GM12872 (cell line): ENCODE results near the gene PRRC2A.

Experiments
- CTCF ChIP-seq: IDR thresholded peaks from 3 replicates; pipeline ENCODE4 v1.5.1; 2011; ENCODE audit warnings: low read depth, mild to moderate bottlenecking, low read length, moderate library complexity; ENCODE audit not compliant: insufficient read depth

PRRC2A gene

GRCh38 chr6:31677955-31678354 is 57.4 kb downstream of the PRRC2A start:
- no peak for TF ChIP-seq CTCF

DNA sequence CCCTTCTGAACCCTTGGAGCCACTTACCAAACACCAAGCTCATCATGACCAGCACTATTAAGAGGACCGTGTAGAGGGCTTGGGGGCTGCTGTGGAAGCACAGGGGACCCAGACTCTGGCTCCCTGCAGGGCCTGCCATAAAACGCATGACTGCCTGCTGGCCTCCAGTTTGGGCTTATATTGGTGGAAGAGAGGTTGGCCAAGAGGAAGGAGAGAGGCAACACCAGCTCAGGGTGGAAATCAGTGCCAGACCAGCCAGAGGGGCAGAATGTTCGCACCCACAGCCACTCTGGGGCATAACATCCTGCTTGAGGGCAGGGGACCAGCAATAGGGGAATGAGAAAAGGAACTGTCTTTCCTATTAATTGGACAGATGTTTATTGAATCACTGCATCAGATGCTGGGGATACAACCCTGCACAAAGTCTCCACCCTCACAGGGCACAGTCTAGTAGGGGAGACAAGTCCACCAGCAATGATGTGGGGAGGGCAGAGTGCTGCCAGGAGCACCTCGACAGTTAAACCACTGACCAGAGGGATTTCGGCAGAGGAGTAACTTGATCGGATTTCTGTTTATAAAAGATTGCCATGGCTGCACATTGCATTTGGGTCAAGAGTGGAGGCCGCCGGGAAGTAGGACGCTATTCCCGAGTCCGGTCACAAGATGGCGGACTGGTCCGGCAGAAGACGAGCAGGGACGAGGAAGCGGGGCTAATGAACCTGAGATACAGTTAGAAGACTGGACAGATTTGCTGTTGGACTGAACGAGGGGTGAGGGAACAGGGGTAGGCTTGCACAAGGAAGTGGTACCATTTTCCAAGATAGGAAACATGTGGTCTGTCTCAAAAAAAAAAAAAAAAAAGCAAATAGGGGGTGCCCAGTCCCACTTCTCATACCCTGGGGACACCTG is 60.0 kb downstream of the PRRC2A start, which contains the start of gene LY6G5C:
LY6G5C (minus strand) TSS at position 842 of the 909 bp plus-strand sequence; CDS start at position 148, 694 bp downstream.
- TF ChIP-seq CTCF: peak; percentile 77

- 0 out of 3 replicates have a peak, but pooled peaks have one; percentile 21 for TF ChIP-seq CTCF
Measured at GRCh38 chr6:31681135-31681671, 60.7 kb downstream of the PRRC2A start.

DNA sequence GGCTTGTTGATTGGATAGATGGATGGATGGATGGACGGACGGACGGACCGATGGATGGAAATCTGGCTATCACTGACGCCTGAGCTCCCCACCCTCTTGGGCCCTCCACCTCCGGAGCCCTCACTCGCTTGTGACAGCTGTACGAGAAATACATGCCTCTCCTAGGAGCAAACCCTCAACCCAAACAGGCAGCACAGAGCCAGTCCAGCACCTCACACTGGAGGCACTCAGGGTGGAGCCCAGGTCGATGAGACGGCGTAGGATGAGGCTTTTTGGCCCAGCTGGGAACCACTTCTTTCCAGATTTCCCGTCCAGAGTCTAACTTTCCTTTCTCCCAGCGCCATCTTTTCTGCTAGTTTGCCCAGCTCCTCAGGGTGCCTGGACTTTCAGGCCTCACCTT is 63.1 kb downstream of the PRRC2A start:
- no peak for TF ChIP-seq CTCF

DNA sequence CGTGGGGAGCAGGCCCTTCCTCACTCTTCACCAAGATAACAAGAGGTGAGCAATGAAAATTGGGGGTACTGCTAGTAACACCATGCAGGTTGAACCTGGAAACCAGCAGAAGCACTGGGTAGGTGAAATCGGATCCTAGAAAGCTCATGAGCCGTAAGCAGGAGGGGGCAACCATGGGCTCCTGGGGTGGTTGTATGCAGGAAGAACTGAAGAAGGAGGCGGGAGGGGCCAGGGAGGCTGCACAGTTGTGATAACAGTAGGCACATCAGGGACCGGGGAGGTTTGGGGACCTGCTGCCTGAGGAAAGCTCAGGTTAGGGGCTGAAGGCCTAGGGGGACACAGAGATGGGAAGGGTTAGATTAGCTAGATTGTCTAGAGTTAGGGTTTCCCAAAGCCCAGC is 66.0 kb downstream of the PRRC2A start:
- no peak for TF ChIP-seq CTCF

GRCh38 chr6:31687321-31687720 is 66.8 kb downstream of the PRRC2A start:
- no peak for TF ChIP-seq CTCF
